ENCODE results near the gene AGPAT2. TPM values are rescaled to one million over a fixed set of nuclear protein-coding genes. Genes with fewer than 3 reads are reported as not detected.

The AGPAT2 gene
- total and polyA plus RNA-seq, 2 donors from 2014 or later: 73.4 to 83.6 TPM

- intact Hi-C loops (cut with DNase I): no loop called here
- H3K27me3 ChIP-seq (ENCODE audit: control insufficient read depth, insufficient read depth, low read length): no peaks in the 10 kb centered on the region
- H3K4me3 ChIP-seq (ENCODE audit: low read length in 3 of 3): no peak overlapping the region
- no peak for FAIRE-seq
- peak in 1 of 5 donors; percentile 48 for DNase-seq
- no peaks in the 10 kb centered on the region for H3K9me3 ChIP-seq (ENCODE audit: control insufficient read depth in 2 of 3, insufficient read depth in 1 of 3, low read length in 3 of 3)
- no peak overlapping the region for H3K9ac ChIP-seq (ENCODE audit: low read length in 3 of 3)
- H3K36me3 ChIP-seq (ENCODE audit: control insufficient read depth in 2 of 3, insufficient read depth in 3 of 3, low read length in 3 of 3): peaks cover 4 to 32% (median 15%) of the 10 kb centered on the region in 3 donors
- TF ChIP-seq CTCF (IDR thresholded peaks at IDR 0.05; ENCODE audit: borderline replicate concordance, extremely low read depth, insufficient read depth): no peak
- H3K4me1 ChIP-seq (ENCODE audit: control insufficient read depth in 2 of 3, insufficient read depth in 2 of 3, low read depth in 1 of 3, low read length in 3 of 3): peaks cover 0 to 31% (median 12%) of the 10 kb centered on the region in 3 donors
- no peak overlapping the region for H3K27ac ChIP-seq (ENCODE audit: low read depth in 2 of 2, low read length in 2 of 2)
Measured at GRCh38 chr9:136723362-136723976, 36.2 kb upstream of the AGPAT2 start.

- no peaks in the 10 kb centered on the region for H3K9me3 ChIP-seq (ENCODE audit: control insufficient read depth in 2 of 3, insufficient read depth in 1 of 3, low read length in 3 of 3)
- H3K4me1 ChIP-seq (ENCODE audit: control insufficient read depth in 2 of 3, insufficient read depth in 2 of 3, low read depth in 1 of 3, low read length in 3 of 3): peaks cover 0 to 30% (median 16%) of the 10 kb centered on the region in 3 donors
- H3K4me3 ChIP-seq (ENCODE audit: low read length in 3 of 3): no peak overlapping the region
- H3K9ac ChIP-seq (ENCODE audit: low read length in 3 of 3): no peak overlapping the region
- H3K27ac ChIP-seq (ENCODE audit: low read depth in 2 of 2, low read length in 2 of 2): no peak overlapping the region
- intact Hi-C loops (cut with DNase I): no loop called here
- no peaks in the 10 kb centered on the region for H3K27me3 ChIP-seq (ENCODE audit: control insufficient read depth, insufficient read depth, low read length)
- no peak for TF ChIP-seq CTCF (IDR thresholded peaks at IDR 0.05; ENCODE audit: borderline replicate concordance, extremely low read depth, insufficient read depth)
- peaks cover 4 to 32% (median 15%) of the 10 kb centered on the region in 3 donors for H3K36me3 ChIP-seq (ENCODE audit: control insufficient read depth in 2 of 3, insufficient read depth in 3 of 3, low read length in 3 of 3)
- FAIRE-seq (no peak), DNase-seq (no peak)
Measured at GRCh38 chr9:136722969-136723356, 35.7 kb upstream of the AGPAT2 start.

GRCh38 chr9:136722093-136722968 lies 35.1 kb upstream of the AGPAT2 start:
- Histone ChIP-seq H3K4me1 (ENCODE audit: control insufficient read depth in 2 of 3, insufficient read depth in 2 of 3, low read depth in 1 of 3, low read length in 3 of 3) (peaks cover 0 to 27% (median 16%) of the 10 kb centered on the region in 3 donors), H3K27ac (ENCODE audit: low read depth in 2 of 2, low read length in 2 of 2) (no peak overlapping the region)
- DNase-seq: peak in 1 of 5 donors; percentile 53

More at GRCh38 chr9:136722093-136722968, 35.1 kb upstream of the AGPAT2 start:
- TF ChIP-seq CTCF (IDR thresholded peaks at IDR 0.05; ENCODE audit: borderline replicate concordance, extremely low read depth, insufficient read depth): no peak
- peaks cover 4 to 32% (median 15%) of the 10 kb centered on the region in 3 donors for H3K36me3 ChIP-seq (ENCODE audit: control insufficient read depth in 2 of 3, insufficient read depth in 3 of 3, low read length in 3 of 3)
- no peak overlapping the region for H3K4me3 ChIP-seq (ENCODE audit: low read length in 3 of 3)
- no peaks in the 10 kb centered on the region for H3K9me3 ChIP-seq (ENCODE audit: control insufficient read depth in 2 of 3, insufficient read depth in 1 of 3, low read length in 3 of 3)
- no peak for FAIRE-seq
- H3K27me3 ChIP-seq (ENCODE audit: control insufficient read depth, insufficient read depth, low read length): no peaks in the 10 kb centered on the region
- H3K9ac ChIP-seq (ENCODE audit: low read length in 3 of 3): no peak overlapping the region
- intact Hi-C loops (cut with DNase I): no loop called here

Data from kidney (tissue), 14 donors.